ENCODE measurements around the gene AGRN.

Gene AGRN

DNA sequence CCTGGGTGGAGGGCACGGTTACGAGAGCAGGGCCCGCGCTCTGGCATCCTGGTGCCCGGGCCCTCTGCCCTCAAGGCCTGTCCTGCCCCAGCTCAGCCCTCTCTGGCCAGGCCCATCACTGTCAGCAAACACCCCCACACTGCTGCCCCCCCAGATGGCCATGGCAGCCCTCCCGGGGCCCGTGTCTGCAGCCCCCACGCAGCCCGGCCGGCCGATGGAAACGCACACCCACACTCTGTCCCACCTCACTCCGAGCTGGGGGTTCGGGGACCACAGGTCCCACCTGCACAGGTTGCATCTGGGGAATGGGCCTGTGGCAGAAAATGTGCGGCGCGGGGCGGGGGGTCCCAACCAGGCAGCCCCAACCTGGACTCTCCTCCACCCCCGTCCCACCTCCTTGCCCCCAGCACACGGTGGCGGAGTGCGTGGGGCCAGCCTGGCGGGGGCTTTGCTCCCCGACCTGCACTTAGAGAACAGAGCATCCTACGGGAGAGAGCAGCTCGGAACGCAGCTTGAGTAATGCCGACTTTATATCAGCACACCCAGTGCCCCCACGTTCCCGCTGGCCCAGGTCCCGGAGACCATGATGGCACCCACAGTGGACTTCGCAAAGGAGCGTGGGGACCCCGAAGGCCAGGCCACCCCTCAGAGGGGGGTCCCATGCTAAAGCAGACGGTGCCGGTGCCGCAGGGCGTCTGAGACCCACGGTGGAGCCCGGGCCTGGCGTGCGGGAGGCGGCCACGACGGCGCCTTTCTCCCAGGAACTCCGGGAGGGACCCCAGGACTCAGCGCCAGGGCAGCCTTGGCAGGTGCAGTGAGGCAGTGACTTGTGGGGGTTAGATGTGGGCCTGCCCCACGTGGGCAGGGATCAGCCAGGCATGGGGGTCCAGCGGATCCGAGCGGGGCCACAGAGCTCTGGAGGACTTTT, 61.7 kb downstream of the AGRN start:
- DNase-seq (ENCODE audit: low read depth) = no peak

DNA sequence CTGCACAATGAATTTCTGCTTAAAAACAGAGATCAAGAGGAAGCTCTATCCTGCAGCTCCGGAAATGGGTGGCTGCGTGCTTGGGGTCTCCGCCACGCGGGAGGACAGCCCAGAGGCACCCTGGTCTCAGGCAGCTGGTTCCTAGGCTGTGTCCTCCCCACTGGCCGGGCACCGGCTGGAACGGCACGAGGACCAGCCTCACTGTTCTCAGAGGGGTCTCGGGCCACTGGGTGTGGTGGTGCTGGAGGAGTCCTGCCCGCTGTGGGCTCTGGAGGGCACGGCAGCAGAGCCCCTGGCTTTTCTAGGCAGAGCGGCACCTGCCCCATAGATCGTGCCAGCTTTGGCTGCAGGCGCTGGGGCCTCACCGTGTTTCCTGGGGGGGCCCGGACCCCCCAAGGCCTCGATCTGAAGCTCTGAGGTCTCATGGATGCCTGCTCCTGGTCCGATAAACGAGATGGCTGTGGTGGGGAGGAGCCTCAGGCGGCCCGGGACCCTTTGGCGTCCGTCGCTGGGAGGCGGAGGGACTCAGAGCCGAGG, 62.4 kb downstream of the AGRN start:
- DNase-seq (ENCODE audit: low read depth) = no peak

DNA sequence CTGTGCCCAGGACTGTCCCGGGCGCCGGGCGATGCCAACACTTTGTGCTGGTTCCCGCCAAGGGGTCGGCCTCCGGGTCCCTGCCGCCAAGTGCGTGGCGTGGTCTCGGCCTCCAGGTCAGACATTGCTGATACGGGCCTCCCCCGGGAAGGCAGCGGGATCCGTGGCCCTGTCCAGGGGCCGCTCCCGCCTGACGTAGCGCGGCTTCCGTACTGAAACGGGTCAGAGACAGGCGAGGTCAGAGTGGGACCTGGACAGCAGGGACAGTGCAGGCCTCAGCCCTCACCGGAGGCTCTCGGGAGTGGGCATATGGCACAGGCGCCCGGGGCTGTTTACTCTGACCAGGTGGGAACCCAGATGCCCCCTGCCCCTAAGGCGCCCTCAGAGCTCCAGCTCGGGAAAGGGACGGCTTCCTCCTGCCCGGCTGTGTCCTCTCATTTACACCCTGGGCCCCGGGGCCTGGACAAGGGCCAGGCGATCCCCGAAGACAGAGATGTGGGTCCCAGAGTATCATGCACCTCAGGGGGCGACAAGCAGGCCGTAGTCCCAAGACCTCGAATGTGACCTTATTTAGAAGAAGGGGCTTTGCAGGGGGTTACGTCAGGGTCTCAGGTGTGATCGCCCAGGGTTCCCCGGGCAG, 63.0 kb downstream of the AGRN start:
- DNase-seq (ENCODE audit: low read depth) = no peak

DNA sequence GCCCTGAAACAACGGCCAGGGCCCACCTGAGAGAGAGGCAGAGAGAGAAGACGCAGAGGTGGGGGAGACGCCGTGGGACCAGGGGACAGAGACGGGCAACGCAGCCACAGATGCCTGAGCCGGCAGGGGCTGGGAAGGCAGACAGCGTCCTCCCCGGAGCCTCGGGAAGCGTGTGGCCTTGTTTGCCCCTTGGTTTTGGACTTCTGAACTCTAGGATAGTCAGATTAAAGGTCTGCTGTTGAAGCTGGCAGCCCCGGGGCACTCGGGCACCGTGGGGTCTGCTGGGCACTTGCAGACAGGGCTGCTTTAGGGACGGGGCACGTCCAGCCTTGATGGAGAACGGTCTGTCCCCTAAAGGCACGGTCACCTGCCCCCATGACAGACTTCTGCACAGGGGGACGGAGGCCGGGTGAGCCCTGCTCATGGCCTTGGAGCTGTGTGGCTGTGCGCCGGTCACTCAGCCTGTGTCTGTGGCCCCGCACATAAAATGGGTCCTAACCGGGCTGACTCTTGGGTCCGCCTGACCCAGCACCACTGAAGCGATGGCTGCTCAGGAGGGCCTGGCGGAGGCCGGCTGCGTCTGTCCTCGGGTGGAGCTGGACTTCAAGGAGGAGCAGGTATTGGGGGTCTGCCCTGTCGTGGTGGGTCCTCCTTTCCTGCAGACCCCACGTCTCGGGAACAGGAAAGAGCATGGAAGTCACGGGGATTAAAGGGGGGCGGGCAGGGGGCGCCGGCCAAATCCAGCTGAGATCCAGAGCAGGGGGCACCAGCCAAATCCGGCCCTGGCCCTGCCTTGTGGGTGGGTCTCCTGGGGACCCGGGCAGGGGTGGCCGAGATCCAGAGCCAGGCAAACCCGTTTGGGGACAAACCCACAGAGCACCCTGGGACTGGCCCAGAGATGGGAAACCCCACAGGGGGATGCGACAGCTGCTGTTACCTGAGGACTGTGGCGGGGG, 63.8 kb downstream of the AGRN start:
- no peak for DNase-seq (ENCODE audit: low read depth)

DNA sequence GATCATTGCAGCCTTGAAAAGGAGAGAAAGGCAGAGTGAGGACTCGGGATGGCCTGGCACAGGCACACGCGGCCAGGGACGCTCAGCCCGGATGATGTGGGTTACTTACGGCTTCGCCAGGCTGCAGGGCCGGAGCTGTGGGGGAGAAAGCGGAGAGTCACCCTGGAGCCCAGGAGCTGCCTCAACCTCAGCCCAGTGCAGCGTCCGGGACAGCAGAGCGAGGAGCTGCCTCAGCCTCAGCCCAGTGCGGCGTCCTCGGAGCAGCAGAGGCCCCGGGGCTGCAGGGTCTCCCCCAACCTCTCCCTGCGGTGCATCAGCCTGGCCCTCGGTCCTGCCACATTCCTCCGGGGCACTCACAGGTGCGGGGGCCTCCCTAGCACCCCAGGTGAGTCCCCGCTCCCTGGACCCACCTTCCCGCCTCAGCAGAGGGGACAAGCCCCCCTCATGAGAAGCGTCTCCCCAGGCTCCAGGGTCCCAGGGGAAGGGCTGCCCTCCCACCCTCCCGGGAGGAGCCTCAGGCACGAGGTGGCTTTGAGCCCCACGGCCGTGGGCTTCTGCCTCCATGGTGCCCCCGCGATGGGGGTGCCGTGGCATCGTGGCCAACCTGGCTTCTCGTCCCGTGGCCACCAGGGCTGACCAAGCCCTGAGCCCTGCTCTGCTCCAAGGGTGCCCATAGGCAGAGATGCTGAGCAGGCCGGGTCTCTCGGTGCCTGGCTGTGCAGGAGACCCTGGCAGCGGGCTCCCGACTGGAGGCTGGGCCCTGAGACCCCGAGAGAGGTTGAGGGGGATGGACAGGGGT, 64.7 kb downstream of the AGRN start:
- DNase-seq (ENCODE audit: low read depth) = no peak

DNA sequence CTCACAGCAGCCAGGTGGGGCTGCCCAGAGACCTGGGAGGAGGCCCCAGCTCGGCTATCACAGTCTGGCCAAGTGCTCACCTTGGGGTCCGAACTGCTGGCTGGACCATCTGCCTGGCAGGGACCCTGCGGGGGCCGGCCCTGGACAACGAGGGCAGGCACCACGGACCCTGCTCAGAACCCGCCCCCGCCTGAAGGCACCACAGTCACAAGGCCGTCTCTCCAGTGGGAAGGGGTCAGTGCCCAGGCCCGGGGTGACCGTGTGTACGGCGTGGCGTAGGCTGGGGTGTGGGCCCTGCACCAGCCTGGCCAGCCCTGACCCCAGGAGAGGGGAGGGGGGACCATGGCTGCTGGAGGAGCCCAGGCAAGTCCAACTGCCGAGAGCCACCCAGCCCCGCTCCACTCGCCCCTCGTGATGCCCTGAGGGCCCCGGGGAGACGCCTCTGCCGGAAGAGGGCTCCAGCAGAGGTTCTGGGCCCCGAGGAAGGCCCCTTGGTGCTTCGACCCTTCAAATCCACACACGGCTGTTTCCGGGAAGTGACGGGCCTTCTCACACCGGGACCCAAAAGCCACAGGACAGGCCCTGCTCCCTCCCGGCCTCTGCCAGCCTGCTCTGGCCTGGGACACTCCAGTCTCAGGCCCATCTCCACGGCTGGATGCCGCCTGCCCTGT, 65.4 kb downstream of the AGRN start:
- no peak for DNase-seq (ENCODE audit: low read depth)

DNA sequence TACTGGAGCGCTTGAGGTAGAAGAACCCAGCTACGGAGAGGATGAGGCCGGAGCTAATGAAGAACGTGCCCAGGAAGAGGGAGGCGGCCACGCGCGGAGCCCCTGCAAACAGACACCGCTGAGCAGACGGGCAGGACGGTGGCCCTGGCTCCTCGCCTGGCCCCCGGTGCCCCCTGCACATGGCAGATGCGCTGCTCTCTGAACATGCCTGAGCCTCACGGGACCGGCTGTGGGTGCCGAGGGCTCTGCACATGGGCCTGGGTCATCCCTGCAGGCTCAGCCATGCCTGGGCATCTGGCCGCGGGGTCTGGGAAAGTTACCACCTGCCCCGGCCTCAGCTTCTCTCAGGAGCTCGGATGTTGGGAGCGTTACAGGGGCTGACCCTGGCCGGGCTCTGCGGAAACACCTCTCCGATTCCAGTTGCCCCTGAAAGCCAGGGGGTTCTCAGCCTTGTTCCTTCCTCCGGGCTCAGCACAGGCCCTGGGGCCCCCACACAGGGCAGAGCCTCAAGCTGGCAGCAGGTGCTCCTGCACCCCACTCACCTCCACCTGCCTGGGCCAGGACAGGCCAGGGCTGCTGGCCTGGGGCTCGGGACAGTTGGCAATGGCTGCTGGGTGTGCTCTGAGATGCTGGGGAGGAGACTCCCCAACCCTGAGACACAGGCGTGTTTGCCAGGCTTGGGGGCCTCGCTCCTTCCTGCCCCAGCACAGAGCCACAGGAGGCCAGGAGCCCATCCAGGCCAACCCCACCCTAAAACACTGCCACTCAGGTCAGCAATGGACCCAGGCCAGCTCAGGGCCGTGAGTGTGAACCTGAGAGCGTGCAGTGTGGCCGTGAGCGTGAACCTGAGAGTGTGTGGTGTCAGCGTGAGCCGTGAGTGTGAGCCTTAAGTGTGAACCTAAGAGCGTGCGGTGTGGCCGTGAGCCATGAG, 66.3 kb downstream of the AGRN start:
- DNase-seq (ENCODE audit: low read depth) = no peak

DNA sequence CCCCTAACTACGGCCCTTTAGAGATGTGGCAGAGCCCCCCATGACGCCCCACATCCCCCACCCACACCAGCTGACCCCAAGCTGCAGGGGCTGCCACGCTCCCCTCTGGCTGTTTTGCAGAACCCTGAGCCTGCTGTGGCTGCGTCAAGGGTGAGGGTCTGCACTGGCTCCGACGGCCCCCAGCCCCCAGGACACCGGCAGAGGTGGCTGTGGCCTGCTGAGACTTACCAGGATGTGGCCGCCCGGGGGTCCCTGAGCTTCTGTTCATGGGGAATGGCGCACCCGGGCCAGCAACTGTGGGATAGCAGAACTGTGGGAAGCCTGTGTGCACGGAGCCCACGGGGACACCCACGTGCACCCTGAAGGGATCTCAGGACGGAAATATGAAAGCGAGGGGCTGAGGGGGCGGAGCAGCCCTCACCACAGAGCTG, 67.0 kb downstream of the AGRN start:
- no peak for DNase-seq (ENCODE audit: low read depth)

DNA sequence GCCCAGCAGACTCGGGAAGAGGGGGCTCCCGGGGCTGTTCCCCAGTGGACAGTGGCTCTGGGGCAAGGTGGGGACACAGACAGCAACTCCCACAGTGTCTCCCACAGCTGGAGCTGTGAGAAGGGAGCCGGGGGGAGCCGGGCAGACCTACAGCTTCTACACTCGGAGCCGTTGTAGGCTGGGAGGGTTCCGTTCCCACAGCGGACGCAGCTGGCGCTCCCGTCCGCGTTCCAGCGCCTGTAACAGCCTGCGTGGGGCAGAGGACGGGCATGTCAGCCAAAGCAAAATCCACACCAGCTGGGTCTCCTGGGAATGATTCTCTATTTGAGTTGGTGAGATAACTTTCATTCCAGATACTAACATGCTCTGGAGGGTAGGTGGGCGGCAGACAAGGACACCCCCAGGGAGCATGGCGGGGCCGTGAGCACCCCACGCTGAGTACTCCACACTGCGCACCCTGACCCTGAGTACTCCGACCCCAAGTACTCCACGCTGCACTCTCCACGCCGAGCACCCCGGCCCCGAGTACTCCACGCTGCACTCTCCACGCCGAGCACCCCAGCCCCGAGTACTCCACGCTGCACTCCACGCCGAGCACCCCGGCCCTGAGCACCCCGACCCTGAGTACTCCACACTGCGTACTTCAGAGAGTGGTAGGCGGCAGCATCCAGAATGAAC, 67.6 kb downstream of the AGRN start:
- no peak for DNase-seq (ENCODE audit: low read depth)

DNA sequence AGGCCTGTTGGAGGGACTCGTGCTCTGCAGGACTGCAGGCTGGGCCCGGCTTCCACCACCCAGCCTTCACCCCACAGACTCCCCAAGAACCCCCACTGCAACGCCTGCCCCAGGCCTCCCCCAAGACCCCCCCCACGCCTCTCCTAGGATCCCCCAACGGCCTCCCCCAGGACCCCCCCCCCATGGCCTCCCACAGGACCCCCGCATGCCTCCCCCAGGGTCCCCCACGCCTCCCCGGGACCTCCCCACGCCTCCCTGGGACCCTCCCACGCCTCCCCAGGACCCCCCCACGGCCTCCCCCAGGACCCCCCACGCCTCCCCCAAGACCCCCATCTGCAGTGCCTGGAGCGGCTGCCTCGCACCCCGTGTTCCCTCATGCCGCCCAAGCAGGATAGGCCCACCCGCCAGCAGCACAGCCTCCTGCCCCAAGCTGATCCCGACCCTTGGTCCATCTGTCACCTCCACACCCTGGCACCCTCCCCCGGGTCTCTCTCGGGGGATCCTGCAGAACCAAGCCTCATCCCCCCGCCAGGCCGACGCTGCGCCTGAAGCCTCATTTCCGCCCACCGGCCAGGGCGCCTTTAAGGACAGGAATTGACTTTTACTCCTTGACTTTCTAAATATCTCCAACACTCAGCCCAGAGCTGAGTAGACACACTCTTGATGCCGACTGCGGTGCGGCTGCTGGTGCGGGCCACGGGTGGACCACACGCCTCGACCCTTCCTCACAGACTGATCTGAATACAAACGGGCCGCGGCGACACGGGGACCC, 68.3 kb downstream of the AGRN start:
- no peak for DNase-seq (ENCODE audit: low read depth)

DNA sequence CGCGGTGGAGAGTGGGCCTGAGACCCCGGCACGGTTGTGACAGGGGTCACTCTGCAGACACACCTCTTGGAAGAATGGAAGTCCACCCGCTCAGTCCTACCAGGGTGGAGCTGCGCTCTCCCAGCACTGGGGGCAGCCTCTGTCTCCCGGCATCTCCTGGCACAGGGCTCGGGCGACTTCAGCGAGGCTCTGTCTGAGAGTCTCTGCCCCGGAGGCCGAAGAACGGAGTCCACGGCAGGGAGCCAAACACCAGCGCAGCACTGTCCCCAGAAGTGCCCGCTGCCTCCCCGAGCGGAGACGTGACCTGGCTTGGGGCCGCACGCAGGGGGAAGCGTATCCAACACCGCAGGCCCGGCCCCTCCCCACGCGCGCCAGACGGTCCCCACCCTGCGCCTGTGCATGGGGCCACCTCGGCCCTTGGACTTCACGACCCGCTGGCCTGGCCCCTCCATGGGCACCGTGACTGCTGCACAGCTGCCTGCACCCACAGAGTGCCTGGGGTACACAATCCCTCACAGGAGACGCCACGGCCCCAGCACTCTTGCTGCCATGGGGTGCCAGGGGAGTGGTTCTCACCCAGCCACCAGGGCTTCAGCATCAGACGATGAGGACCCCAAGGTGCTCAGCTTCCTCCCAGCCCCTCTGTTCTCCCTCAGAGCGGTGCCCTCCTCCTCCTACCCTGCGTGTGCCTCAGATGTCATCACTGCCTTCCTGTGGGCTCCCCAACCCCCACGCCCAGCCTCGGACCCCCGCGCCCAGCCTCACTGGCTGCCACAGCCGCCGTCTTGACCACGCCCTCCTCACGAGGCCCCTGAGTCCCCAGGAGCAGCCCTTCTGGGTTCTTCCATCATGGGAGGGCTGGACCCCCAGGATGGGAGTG, 69.1 kb downstream of the AGRN start:
- DNase-seq (ENCODE audit: low read depth) = no peak

DNA sequence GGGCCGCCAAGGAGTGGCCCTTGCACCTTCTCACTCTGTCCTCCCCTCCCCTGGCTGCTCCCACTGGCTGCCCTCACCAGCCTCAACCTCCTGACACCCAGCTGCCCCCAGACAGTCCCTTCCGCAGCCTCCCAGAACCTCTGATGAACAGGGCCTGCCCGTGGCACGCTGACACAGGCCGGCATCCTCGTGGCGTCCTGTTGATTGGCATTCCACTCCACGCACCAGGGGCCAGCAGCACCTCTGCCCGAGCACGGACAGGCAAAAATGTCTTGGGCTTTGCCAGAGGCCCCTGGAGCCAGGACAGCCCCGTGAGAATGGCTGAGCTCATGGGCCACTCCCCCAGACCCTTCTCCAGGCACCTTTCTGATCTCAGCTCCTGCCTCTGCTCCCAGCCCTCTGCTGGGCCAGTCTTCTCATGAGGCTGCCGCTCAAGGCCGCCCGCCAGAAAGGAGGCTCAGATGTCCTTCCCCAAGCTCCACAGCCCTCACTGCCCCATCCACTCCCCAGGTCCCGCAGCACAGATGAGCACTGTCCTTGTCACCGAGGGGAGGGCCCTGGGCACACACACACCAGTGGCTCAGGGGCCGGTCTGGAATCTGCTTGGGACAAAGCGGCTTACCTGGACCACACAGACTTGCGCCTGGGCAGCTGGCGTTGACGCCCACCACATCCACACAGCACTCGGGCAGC, 70.0 kb downstream of the AGRN start:
- no peak for DNase-seq (ENCODE audit: low read depth)

DNA sequence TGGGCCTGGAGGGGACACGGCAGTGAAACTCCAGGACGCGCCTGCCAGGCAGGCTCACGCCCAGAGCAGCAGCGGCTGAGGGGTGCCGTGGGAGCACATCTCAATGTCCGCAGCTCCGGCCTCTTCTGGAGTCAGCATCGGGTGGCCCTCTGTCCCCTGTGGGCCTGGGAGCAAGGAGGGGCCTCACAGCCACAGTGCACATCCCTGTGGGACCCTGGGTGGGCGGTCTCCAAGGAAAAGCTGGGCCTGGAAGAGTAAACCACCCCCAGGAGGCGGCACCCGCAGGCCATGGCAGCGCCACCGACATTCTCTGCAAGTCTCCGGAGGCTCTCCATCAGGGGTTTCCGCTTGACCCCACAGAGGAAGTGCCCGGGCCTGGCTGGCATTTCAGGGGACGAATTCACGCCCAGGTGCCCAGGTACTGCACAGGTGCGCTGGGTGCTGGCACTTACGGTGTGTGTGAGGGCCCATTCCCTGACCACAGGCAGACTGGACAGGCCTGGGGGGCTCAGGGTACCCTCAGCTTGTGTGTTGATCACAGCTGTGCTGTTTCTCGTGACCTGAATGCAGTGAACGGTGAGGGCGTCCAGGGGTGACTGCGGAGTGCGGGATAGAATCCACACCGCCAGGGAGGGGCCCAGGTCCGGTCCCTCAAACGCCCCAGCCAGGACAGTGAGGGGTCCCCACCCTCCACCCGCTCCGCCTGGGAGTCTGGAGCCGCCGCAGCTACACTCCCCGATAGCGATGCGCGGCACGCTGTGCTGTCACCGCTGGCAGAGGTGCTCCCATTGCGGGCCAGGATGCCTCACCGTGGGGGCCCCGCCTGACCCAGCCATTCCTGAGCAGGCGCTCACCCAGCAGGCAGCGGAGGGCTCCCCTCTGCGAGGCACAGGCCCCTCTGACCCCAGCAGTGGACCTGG, 70.8 kb downstream of the AGRN start:
- DNase-seq (ENCODE audit: low read depth) = no peak

DNA sequence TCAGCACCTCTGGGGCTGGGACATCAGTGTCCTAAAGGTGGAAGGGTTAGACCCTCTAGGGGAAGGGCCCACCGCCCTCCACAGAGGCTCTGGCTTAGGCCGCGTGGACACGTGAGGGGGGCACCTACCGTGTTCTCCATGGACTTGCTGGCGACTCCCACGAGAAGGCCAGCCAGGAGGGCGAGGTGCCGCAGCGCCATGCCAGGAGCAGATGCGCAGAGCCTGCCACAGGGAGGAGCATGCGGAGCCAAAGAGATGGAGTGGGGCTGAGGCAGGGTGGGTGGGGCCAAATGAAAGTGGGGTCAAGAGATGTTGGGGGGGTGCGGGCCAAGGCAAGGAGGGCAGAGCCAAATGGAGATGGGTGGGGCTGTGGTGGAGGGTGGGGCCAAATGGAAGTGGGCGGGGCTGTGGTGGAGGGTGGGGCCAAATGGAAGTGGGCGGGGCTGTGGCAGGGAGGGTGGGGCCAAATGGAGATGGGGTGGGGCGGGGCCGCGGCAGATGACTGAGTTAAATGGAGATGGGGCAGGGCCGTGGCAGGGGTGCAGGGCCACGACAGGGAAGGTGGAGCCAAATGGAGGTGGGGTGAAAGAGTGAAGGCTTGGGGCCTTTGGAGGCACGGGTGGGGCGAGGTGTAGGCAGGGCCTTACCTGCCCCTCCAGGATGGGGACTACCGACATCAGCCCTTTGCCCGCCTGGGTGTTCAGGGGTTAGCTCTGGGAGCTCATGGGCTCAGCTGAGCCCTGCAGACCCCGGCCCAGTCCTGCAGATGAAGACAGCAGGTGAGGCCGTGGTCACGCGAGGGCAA, 71.6 kb downstream of the AGRN start:
- no peak for DNase-seq (ENCODE audit: low read depth)

Measured in T follicular helper cell (primary cell).